GM12892 (cell line): Measurements from ENCODE around the gene ASMTL.

ENCODE experiments used
- POLR2A ChIP-seq: IDR thresholded peaks from 2 replicates; pipeline ENCODE4 v1.6.1; 2011; ENCODE audit warnings: low read depth, low read length, control low read depth
- POLR2AphosphoS5 ChIP-seq: IDR thresholded peaks from 2 replicates; pipeline ENCODE4 v1.6.1; 2011; ENCODE audit warnings: low read depth, low read length, control low read depth

DNA sequence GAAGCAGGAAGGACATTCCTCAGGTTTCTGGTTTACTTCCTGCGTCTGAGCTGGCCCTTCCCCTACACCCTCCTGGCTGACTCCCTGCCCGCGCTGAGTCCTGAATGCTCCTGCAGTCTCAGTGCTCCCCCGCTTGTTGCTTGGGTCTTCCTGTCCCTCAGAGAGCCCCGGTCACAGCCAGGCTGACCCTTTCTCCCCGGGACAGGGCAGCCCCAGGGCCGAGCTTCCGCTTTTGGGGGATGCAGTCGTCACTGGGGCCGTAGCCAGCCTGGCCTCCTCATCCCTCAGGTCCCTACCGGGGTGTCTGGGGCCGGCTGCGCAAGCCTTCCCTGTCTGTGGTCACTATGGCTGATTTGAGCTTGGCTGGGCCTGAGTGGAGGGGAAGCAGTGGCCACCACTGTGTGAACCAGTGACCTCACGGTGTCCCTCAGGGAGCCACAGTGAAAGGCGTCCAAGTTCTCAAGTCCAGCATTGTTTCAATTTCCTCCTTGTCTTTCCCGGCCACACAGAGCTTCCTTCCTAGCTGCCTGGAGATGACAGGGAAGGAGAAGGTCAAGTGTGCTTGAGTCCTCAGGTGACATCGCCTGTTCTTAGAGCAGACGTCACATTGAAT, 34.1 kb upstream of the ASMTL start:
- no peak for TF ChIP-seq POLR2A
- TF ChIP-seq POLR2AphosphoS5 = no peak
